ENCODE measurements around the gene FRMD4B.

Gene FRMD4B

DNA sequence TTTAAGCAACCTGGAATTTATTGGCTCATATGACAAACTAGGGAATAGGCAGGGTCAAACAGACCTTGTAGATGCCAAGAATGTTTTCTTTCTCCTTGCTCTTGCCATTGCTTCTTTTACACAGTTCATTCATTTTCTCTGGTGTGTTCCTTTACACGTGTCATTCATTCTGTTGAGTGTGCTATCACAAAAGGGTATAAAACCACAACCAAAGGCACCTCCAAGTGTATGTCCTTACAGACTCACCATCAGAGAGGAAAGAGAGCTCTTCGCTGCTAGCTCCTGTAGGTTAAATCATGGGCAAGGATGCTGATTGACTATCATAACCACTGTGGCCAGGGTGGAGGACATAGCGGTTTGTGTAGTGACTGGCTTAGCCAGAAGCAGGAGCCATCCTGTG, 19.2 kb upstream of the FRMD4B start:
- DNase-seq, result no peak

DNA sequence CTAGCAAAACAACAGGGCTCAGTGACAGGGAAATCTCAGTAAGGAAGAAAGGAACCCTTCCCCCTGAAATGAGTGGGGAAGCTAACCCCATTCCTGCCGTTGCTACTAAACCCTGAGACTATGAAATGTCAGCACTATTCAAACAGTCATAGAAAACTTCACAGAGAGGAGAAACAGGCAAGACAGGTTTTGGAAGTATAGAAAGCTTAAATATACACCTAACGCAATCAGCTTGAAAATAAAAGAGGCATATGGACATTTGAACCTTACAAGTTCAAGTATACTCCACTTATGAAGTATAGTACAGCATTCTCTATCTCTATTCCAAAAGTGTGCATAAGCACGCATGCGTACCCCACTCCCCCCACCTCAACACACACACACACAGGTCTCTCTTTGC, 17.6 kb upstream of the FRMD4B start:
- DNase-seq, result no peak

DNA sequence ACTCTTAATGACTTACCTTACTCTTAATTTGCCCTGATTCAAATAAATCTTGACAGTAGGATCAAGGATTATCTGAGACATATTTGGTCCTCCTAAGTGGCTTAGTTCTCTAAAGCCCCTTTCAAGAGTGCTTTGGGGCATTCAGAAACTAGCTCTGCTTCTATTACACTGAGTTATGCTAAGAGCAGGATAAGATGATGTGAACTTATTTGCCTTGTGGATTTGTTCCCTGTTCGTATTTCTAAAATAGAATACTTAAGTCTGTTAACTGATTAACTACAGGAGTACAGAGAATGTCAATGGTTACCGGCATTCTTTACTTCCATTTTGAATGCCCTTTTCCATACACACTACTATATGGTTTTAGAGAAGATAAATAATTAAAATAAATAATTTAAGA, 14.8 kb upstream of the FRMD4B start:
- no peak for DNase-seq

DNA sequence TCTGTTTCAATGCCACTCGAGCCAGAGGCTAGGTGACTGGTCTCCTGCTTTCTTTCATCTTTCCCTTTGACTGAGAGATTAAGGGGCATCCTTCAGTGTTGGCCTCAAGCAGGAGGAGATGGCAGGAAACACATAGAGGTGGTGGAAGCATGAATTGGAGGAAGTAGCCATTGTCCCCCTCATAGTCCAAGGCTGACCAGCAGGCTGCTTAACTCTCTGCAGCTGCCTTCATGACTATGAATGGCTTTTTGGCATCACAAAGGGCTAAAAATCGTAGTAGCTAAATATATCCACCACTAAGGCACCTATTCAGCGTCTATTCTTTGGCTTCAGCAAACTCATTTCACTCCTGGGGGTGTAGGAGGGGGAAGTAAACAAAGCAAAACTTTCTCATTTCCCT, 7.0 kb upstream of the FRMD4B start:
- no peak for DNase-seq

DNA sequence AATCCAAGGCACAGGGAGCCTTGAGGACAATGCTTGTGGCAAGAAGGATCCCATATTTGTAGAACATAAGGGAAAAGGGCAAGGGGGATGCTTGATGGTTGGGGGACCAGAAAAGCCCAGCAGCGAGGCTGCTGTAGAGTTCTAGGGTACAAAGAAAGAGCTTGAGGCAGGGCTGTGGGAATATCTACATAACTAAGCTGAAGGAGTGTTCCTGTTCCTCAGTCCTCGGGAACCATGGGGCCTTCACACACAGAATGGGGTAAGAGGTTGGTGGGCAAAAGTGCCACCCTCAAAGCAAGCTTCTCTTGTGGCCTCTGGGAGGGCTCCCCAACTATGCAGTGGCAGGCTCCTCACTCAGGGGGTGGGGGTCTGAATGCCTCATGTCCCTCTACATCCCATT, 6.5 kb upstream of the FRMD4B start:
- no peak for DNase-seq

DNA sequence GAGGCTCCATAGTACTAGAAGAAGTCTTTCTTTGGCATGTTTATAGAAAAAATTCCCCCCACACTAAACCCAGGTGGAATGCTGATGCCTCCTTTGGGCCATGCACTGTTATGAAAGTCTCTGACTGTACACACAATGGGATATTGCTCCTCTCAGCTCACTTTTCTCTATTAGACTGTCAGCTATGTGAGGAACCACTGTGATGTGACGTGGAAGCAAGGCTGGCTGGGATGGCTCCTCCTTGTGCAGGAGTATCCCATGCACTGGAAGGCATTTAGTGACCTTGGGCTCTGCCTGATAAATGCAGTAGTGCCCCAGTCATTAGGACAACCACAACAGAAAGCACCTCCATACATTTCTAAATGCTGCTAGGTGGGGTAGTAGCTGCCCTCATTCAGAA, 5.7 kb upstream of the FRMD4B start:
- DNase-seq, result no peak

DNA sequence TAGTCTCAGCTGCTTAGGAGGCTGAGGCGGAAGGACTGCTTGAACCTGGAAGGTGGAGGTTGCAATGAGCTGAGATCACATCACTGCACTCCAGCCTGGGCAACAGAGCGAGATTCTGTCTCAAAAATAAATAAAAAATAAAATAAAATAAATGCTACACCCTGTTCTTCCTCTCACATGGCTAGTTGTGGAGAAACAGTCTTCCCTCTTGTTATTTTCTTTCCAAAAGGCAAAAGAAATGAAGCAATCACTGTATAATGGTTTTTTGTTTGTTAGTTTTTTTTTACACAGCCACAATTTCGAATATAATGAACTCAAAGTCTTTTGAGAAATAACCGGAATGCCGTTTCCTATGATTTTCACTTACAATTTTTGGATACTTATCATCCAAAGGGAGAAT, 4.9 kb upstream of the FRMD4B start:
- no peak for DNase-seq

DNA sequence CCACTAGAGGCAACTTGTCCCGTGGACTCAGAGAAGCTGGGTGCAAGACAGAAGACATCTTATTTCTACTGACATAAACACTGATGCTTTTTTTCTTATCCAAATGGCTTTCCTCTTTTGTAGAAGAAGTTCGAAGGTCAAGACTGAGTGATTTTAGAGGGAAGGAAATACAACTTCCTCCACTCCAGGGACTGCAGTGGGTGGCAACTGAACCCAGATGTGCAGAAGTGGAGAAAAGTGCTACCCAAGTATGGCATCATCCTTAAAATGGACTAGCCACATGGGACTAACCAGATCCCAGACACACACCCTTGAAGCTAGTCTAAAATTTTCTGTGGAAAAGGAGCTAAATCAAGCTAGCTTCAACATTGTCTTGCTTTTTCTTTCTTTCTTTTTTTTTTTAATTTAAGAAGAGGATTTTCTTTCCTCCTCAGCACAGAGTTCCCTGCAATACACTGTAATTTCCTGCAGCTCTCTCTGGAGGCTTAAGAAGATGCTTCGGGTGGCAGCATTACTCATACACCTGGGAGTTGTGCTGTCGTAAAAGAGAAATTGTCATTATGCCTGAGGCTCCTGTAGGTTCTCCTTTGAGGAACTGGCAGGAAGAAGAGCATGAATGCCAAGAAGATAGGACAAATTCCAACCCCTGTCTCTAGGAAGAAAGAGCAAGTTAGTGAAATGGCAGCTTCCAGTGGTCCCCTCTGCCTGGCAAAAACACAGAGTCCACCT, 3.8 kb upstream of the FRMD4B start:
- DNase-seq, result no peak

DNA sequence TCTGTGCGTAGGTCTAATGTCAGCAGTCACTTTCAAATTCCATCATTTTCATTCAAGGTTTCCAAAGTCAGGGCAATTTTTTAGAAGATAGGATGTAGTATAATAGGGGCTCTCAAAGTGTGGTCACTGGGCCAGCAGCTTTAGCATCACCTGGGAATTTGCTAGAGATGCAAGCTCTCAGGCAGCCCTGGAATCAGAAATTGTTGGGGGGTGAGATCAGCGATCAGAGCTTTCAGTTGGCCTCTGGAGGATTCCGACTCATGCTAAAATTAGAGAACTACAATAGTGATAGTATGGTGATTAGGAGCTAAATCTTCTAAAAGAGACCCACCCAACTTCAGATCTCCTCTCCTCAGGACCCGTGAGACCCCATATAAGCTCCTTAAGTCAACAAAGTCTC, 2.4 kb upstream of the FRMD4B start:
- peak; percentile 60 for DNase-seq

DNA sequence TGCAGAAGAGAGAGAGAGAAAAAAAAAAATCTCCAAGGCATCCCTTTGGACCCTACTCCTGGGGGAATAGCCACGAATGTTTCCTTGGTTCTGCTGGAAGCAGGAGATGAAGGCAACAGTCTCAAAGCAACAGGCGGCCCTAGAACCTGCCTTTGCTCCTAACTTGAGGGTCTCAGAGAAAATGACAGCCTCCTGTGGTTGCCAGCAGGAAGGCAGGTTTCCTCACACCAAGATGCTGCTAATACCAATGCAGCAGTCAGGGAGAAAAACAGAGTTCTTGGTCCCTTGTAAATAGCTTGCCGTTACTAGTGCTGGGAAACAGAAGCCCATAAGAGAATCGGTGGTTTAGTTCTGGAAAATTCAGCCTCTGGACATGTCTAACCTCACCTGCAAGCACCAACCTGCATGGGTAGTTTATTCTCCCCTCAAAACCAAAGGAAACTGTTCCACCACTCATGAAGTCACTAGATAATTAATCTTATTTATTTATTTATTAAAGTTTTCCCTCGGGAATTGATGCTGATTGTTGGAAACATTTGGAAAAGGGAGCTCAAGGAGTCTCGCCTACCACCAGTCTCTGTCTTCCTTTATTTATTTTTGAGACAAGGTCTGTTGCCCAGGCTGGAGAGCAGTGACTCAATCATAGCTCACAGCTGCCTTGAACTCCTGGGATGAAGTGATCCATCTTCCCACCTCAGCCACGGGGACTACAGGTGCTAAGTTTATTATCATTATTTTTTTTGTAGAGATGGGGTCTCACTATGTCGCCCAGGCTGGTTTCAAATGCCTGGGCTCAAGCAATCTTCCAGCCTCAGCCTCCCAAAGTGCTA, 883 bp upstream of the FRMD4B start:
- no peak for DNase-seq

DNA sequence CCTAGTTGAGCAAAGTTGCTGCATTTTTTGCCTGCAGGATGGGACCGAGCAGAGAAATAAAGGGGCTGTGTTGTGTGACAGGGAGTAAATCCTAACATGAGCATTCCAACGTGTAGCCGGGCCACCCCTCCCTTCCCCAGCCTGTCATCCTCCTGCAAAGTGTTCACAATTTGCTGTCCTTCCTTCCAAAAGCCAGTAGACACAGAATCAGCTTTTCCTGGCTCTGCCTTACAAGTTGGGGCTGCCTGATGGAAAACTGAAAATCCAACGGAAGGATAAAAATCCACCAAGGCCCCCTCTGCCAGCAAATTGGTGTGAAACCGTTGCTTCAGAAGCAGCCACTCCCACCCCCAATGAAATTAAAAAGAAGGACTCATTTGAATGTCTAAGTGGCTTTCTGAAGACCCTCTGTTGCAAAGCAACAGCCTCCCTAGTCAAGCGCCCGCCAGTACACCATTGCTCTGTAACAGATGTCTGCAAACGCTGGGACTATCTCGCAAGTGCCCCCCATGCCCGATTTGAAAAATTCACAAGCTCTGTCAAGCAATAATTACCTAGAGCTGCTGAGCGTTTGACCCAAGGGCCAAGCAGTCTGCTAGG, 665 bp downstream of the FRMD4B start:
- DNase-seq, result no peak

DNA sequence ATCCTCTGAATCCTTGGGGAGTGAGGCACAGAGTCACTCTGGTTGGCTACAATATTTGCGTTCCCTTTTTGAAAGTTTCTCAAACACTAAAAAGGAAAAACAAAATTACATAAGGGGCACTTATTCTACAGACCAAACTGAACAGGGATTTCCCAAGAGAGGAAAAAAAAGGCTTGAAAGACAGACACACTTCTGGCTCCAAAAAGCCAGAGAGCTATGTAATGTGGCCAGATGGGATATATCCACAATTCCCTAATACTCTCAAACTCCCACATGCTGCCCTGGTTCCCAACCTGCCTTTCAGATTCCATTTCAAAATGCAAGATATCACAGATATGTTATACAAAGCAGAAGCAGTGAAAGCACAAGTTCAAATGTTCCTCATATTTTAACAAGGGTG, 1.6 kb downstream of the FRMD4B start:
- no peak for DNase-seq

DNA sequence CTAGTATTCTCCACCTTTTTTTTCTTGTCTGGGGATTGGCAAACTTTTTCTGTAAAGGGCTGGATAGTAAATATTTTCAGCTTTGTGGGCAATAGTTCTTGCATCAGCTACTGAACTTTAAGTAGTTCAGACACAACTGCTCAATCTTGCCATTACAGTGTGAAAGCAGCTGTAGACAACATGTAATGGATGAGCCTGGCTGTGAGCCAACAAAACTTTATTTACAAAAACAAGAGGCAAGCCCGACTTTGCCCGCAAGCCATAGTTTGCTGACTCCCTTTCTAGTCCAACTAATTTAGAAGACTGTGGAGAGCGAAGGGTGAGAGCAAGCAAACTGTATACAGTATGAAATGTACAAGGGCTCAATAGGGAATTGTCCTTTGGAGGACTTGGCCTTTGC, 6.2 kb downstream of the FRMD4B start:
- no peak for DNase-seq

DNA sequence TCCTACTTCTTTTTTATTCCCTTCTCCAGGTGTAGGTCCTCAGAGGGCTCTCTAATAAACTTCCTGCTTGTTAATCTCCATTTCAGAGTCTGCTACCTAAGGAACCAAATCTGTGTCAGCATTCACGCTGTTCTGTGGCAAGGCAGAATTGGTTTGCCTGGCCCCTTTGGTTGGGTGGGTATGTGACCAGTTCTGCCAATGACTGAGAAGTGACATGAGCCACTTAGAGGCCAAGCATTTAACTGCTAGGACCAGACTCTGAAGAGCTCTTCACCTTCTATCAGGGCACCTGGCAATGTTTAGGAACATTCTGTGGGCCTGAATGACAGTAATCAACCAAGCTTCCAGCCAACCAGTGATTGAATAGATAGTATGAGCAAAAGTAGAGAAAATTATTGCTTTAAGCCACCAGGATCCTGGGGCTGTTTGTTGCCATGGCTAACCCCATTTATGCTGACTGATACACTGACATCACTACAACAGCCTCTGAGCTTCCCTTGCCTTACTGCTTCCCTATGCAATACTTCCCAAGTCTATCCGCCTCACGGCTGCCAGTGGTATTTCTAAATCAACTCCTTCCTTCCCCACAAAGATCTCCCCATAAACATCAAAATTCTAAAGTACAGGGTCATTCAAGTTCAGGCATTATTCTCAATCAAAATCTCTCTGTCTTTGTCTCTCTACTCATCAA, 7.6 kb downstream of the FRMD4B start:
- DNase-seq, result no peak

DNA sequence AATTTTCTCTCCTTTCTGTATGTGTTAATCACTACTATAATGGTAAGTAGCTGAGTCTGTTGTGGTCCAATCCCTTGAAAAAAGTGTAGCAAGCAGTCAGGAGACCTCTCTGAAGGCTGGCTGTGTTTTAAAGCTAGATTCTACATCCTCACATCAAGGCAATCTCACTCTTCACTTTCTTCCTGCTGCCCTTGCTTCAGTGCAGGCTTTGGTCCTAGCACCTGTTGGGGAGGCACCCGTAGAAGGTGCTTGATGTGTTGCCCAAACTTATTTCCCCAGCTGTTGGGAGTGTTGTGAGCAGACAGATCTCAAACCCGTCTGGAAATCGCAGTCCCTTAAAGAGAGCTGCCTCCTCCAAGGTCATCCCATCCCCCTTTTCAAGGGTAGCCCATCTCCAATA, 8.6 kb downstream of the FRMD4B start:
- DNase-seq, result no peak

DNA sequence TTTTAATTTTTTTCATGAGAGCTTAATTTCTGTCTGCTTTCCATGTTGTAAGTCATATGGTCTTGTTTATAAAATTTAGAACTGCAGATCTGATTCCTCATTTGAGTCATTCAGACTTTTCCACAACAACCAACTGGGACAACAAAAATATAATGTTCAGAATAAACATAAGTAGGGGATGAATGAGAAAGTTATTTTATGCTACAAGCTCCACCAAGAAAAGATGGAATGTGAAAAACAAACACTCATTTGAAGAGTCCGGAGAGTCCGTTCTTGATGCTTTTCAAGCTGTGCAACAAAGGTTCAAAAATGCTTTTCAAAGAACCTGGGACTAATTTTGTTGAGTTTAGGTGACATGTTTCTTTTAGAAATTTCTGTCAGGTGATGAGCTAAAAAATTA, 9.2 kb downstream of the FRMD4B start:
- peak; percentile 55 for DNase-seq

DNA sequence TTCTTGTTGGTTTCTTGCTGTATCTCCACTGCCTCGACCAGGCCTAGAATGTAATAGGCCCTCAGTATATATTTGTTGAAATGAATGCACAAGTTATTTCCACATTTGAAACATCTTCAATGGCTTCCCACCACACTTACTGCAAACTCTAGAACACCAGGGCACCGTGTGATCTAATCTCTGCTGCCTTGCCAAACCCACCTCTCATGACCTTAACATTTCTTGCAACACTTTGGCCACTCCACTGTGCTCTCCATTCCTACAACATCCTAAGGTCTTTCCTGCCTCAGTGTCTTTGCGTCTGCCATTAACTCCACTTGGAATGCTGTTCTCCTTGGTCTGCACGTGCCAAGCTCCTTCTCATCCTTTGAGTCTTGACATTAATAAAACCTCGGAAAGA, 14.1 kb downstream of the FRMD4B start:
- no peak for DNase-seq

DNA sequence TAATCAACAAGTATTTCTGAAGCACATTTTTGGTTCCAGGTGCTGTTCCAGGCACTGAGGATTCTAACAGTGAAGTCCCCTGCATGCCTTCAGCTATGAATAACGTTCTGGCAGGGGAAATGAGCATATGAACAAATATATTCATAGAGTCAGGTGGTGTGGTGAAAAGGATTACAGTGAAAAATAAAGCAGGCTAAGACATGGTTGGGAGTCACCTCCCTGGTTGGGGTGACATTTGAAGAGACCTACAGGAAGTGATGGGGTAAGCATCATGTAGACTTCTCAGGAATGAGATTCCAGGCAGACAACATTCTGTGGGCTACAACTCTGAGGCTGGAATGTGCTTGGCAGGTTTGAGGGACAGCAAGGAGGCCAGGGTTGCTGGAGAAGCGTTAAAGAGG, 15.0 kb downstream of the FRMD4B start:
- peak; percentile 78 for DNase-seq

DNA sequence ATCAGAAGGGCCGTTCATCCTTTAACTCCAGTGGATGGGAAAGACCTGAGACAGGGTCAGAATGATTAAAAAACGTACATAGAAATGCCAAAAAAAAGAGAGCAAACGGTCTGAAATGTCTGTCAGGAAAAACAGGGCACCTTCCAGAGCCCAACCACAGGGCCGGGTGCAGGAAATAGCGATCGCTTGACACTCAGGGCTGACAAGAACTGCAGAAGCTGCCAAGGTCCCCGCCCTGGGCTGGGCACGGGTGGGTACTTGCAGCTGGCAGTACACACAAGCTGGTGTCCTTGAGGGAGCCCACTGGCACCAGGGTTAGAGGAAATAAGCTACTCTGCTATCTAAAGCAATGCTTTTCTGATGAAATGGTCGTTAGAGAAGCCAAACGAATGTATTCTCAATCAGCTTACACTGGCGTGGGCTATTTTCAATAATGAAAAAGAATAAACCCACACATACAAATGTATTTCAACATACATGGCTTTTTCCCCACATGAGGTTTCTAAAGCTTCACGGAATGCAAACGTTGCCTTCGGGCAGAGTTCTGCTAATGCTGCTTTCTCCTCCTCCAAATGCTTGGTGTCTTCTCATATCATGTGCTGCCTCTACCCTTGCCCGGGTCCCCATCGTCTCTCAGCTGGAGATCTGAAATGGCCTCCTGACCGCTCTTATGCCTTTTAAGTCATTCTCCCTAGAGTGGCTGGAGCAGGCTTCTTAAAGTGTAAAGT, 15.6 kb downstream of the FRMD4B start:
- DNase-seq, result peak; percentile 76

DNA sequence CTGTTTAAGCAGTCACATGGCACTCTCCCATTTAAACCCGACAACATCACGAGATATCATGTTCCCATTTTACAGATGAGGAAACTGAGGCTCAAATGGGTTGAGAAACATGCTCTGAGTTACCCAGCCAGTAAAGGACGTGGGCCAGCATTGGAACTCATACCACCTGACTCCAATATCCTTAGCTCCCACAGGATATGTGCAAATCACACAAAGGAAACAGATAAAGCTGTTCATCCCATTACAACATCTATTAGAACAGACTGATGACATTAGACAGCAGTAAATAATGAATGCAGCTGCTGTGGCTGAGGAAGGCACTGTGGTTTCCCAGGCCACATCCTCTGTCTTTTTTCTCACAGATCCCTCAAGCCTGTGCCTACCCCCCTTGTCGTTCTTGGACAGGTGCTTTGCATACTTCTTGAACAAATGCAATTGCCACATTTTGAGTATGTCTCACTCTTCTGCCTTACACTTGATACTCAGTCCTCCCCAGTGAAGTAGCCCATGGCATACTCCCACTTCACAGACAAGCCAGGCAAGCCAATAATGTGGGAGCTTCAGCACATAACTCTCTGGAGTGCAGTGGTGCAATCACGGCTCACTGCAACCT, 17.7 kb downstream of the FRMD4B start:
- no peak for DNase-seq

DNA sequence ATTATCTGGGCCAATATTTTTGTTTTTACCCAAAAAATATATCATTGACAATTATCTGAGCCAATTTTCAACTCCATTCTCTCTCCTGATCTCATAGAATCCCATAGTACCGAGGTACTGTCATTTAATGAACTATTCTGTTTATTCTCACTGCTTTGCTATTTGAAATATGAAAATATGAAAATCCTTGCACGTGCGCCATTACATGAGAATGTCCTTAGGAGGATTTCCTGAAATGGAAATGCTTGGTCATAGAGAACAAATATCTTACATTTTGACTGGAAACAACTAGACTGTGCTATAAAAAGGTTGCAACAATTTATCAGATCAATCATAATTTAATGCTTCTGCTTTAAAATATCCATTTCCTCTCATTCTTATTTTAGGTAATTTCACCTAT, 18.3 kb downstream of the FRMD4B start:
- peak; percentile 41 for DNase-seq

DNA sequence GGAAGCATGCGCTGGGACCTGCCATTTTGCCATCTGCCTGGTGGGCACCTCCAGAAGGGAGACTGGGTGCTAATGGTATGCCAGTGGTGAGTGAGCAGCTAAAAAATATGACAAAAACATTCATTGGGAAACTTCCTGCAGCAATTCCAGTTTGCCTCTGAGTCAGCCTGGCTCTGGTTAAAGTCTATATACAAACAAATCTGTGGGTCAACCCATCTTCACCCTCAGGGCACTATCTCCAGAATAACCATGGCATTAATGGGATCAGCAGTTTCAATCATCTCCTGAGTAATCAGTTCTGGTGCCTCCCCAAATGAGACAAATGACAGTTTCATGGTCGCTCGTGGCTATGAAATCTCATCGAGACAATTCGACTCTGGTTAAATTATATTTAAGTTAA, 21.5 kb downstream of the FRMD4B start:
- peak; percentile 59 for DNase-seq
